Smooth muscle cell (in vitro differentiated cells): ENCODE data around the gene PSMA8. TPM values are rescaled to one million over a fixed set of nuclear protein-coding genes. Genes with fewer than 3 reads are reported as not detected.

Source experiments
- DNase-seq: peaks from one replicate; lab custom pipeline; 2025; ENCODE audit not compliant: unreplicated experiment; lab: John Stamatoyannopoulos, UW
- H2AFZ ChIP-seq: fragments of 200-600 bp; sonication (generic); 2 replicates; pipeline ENCODE4 v1.6.0; 2016; ENCODE audit warnings: antibody characterized with exemption, low read depth, mild to moderate bottlenecking
- H3F3A ChIP-seq: fragments of 200-600 bp; sonication (generic); 2 replicates; pipeline ENCODE4 v1.6.0; 2017; ENCODE audit warnings: antibody characterized with exemption, low read depth
- H3K27ac ChIP-seq: fragments of 200-600 bp; sonication (generic); 2 replicates; pipeline ENCODE4 v1.5.1; 2016; ENCODE audit warnings: low read depth, mild to moderate bottlenecking
- H3K27me3 ChIP-seq: fragments of 200-600 bp; sonication (generic); 2 replicates; pipeline ENCODE4 v1.6.1; 2016; ENCODE audit warnings: low read depth, mild to moderate bottlenecking
- H3K36me3 ChIP-seq: fragments of 200-600 bp; sonication (generic); 2 replicates; pipeline ENCODE4 v1.5.1; 2016; ENCODE audit warnings: low read depth
- H3K4me1 ChIP-seq: fragments of 200-600 bp; sonication (generic); 2 replicates; pipeline ENCODE4 v1.5.1; 2016; ENCODE audit warnings: low read depth
- H3K4me2 ChIP-seq: fragments of 200-600 bp; sonication (generic); 2 replicates; pipeline ENCODE4 v1.6.0; 2016; ENCODE audit warnings: mild to moderate bottlenecking
- H3K4me3 ChIP-seq: fragments of 200-600 bp; sonication (generic); 2 replicates; pipeline ENCODE4 v1.5.1; 2016; ENCODE audit warnings: mild to moderate bottlenecking
- H3K79me2 ChIP-seq: fragments of 200-600 bp; sonication (generic); 2 replicates; pipeline ENCODE4 v1.6.0; 2016; ENCODE audit warnings: low read depth, mild to moderate bottlenecking
- H3K9ac ChIP-seq: fragments of 200-600 bp; sonication (generic); 2 replicates; pipeline ENCODE4 v1.6.0; 2016; ENCODE audit warnings: low read depth
- H3K9me3 ChIP-seq: fragments of 200-600 bp; sonication (generic); replicated peaks from 2 replicates; pipeline ENCODE4 v1.5.1; 2016; ENCODE audit warnings: low read depth
- H4K20me1 ChIP-seq: fragments of 200-600 bp; sonication (generic); 2 replicates; pipeline ENCODE4 v1.6.0; 2016; ENCODE audit warnings: low read depth
- CTCF ChIP-seq: fragments of 200-600 bp; sonication (generic); IDR thresholded peaks from 2 replicates; pipeline ENCODE4 v1.5.1; 2017; ENCODE audit warnings: borderline replicate concordance, mild to moderate bottlenecking, antibody characterized with exemption; ENCODE audit not compliant: insufficient read depth, poor library complexity, severe bottlenecking
- WGBS: methylation state at CpG from one replicate; pipeline ENCODE4 v1.1.7; 2016; ENCODE audit warnings: low lambda C conversion rate; 5-methylcytosine and 5-hydroxymethylcytosine counted together
- polyA plus RNA-seq: library from polyadenylated mRNA; unstranded; fragments of >200 nt; fragmentation: Nextera tagmentation; extraction: Ambion mirVana; gene quantifications from 2 replicates; pipeline ENCODE4 v1.2.1, GENCODE V29; 2016
- total RNA-seq: library from RNA; depleted of rRNA; stranded (reverse); fragments of >200 nt; gene quantifications from 2 replicates; pipeline ENCODE4 v1.2.3, GENCODE V29; 2014

PSMA8 gene
- total and polyA plus RNA-seq, 2 experiments from 2014 or later, result 0.49 TPM; not detected in 1

GRCh38 chr18:26134107-26134506 lies 438 bp downstream of the PSMA8 start:
- peaks cover 46% of the 10 kb centered on the region for H3K27me3 ChIP-seq
- no peaks in the 10 kb centered on the region for H3K79me2 ChIP-seq
- H3K9ac ChIP-seq, result no peak overlapping the region
- H3K27ac ChIP-seq, result no peak overlapping the region
- H3K4me2 ChIP-seq, result no peak overlapping the region
- H3K4me1 ChIP-seq, result no peaks in the 10 kb centered on the region
- peak overlapping the region; percentile 16 for H2AFZ ChIP-seq
- H4K20me1 ChIP-seq, result no peaks in the 10 kb centered on the region
- no peak for TF ChIP-seq CTCF
- H3K4me3 ChIP-seq, result no peak overlapping the region
- 93% methylated on average over 6 of the region's 6 CpGs for WGBS
- H3K36me3 ChIP-seq, result no peaks in the 10 kb centered on the region
- no peaks in the 10 kb centered on the region for H3F3A ChIP-seq
- DNase-seq, result no peak
- H3K9me3 ChIP-seq, result no peaks in the 10 kb centered on the region

- Histone ChIP-seq H3K4me2 (no peak overlapping the region), H3K4me3 (no peak overlapping the region), H4K20me1 (no peaks in the 10 kb centered on the region), H3K27ac (no peak overlapping the region), H2AFZ (no peak overlapping the region), H3F3A (no peaks in the 10 kb centered on the region), H3K36me3 (no peaks in the 10 kb centered on the region), H3K4me1 (no peaks in the 10 kb centered on the region), H3K9ac (no peak overlapping the region), H3K79me2 (no peaks in the 10 kb centered on the region), H3K9me3 (peaks cover under 1% of the 10 kb centered on the region), H3K27me3 (peaks cover 45% of the 10 kb centered on the region)
- TF ChIP-seq CTCF, result no peak
- DNase-seq, result no peak
- 92% methylated on average over 1 of the region's 1 CpG for WGBS
Measured at GRCh38 chr18:26135548-26135947, 1.9 kb downstream of the PSMA8 start.

DNA sequence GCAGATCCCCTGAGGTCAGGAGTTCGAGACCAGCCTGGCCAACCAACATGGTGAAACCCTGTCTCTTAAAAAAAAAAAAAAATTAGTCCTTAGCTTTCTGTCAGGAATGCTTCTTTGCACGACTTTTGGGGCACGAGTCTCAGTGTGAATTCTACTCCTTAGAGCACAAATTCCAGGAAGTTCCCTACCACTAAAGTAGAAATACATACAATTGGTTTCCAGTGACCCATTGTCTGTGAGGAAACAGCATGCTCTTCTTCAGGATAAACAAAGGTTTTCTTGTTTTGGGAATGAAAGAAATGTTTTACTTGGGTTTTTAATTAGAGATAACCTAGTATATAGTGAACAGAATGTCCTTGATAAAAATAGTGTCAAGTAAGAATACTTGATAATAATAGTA lies 23.7 kb downstream of the PSMA8 start:
- no peaks in the 10 kb centered on the region for H3K4me1 ChIP-seq

More for the DNA sequence above, 23.7 kb downstream of the PSMA8 start:
- no peak for DNase-seq
- Histone ChIP-seq H3K79me2 (no peaks in the 10 kb centered on the region), H3K9me3 (no peaks in the 10 kb centered on the region), H3K4me2 (no peak overlapping the region), H3K27me3 (no peaks in the 10 kb centered on the region), H4K20me1 (no peaks in the 10 kb centered on the region), H3K36me3 (no peaks in the 10 kb centered on the region), H3K4me3 (no peak overlapping the region), H3F3A (no peaks in the 10 kb centered on the region), H2AFZ (no peak overlapping the region), H3K27ac (no peak overlapping the region), H3K9ac (no peak overlapping the region)
- WGBS, result 84% methylated on average over 3 of the region's 3 CpGs
- TF ChIP-seq CTCF, result no peak
